Loucy (cell line): ENCODE results near the gene TCF7L2.

Source experiments
- H2AFZ ChIP-seq: fragments of 200-600 bp; sonication (generic); 2 replicates; pipeline ENCODE4 v1.6.0; 2016; ENCODE audit warnings: antibody characterized with exemption, mild to moderate bottlenecking, low read length, moderate library complexity
- H3F3A ChIP-seq: fragments of 200-600 bp; 2 replicates; pipeline ENCODE4 v1.6.0; 2016; ENCODE audit warnings: antibody characterized with exemption, low read depth, mild to moderate bottlenecking
- H3K27me3 ChIP-seq: fragments of 200-600 bp; sonication (generic); 2 replicates; pipeline ENCODE4 v1.6.1; 2014; ENCODE audit warnings: low read length, mild to moderate bottlenecking; ENCODE audit not compliant: insufficient read depth, poor library complexity, severe bottlenecking
- H3K36me3 ChIP-seq: fragments of 200-600 bp; sonication (generic); 2 replicates; pipeline ENCODE4 v1.6.1; 2016; ENCODE audit warnings: low read length; ENCODE audit not compliant: insufficient read depth
- H3K4me1 ChIP-seq: fragments of 200-600 bp; sonication (generic); 2 replicates; pipeline ENCODE4 v1.5.1; 2014; ENCODE audit warnings: low read length, mild to moderate bottlenecking; ENCODE audit not compliant: insufficient read depth, poor library complexity, severe bottlenecking
- H3K4me2 ChIP-seq: fragments of 200-600 bp; sonication (generic); 2 replicates; pipeline ENCODE4 v1.6.0; 2014; ENCODE audit warnings: antibody characterized with exemption, low read length, low read depth, mild to moderate bottlenecking; ENCODE audit not compliant: poor library complexity, severe bottlenecking
- H3K4me3 ChIP-seq: fragments of 200-600 bp; sonication (generic); 2 replicates; pipeline ENCODE4 v1.5.1; 2014; ENCODE audit warnings: low read length, mild to moderate bottlenecking, mixed read lengths; ENCODE audit not compliant: poor library complexity, severe bottlenecking
- H3K79me2 ChIP-seq: fragments of 200-600 bp; sonication (generic); 2 replicates; pipeline ENCODE4 v1.6.1; 2014; ENCODE audit warnings: low read length; ENCODE audit not compliant: insufficient read depth
- H3K9ac ChIP-seq: fragments of 200-600 bp; sonication (generic); 2 replicates; pipeline ENCODE4 v1.6.0; 2014; ENCODE audit warnings: mild to moderate bottlenecking, low read depth, low read length, moderate library complexity; ENCODE audit not compliant: poor library complexity, severe bottlenecking
- H3K9me2 ChIP-seq: fragments of 200-600 bp; sonication (generic); replicated peaks from 2 replicates; pipeline ENCODE4 v1.6.1; 2016; ENCODE audit warnings: low read depth, low read length, mixed read lengths
- H3K9me3 ChIP-seq: fragments of 200-600 bp; sonication (generic); 2 replicates; pipeline ENCODE4 v1.6.1; 2014; ENCODE audit warnings: mild to moderate bottlenecking, antibody characterized with exemption, low read length, low read depth; ENCODE audit not compliant: insufficient read depth
- H4K20me1 ChIP-seq: fragments of 200-600 bp; sonication (generic); 2 replicates; pipeline ENCODE4 v1.6.0; 2014; ENCODE audit warnings: antibody characterized with exemption, low read length, mild to moderate bottlenecking; ENCODE audit not compliant: insufficient read depth, poor library complexity, severe bottlenecking
- EZH2phosphoT487 ChIP-seq: fragments of 200-600 bp; IDR thresholded peaks from 2 replicates; pipeline ENCODE4 v1.6.1; 2018; ENCODE audit warnings: antibody characterized with exemption, mild to moderate bottlenecking, moderate library complexity, borderline replicate concordance
- TF ChIP-seq, protein P1 (sequence below): fragments of 200-600 bp; sonication (generic); conservative IDR thresholded peaks from 2 replicates; pipeline ENCODE4 v1.5.1; 2014; ENCODE audit warnings: mild to moderate bottlenecking, antibody characterized with exemption, low read length

Gene TCF7L2

DNA sequence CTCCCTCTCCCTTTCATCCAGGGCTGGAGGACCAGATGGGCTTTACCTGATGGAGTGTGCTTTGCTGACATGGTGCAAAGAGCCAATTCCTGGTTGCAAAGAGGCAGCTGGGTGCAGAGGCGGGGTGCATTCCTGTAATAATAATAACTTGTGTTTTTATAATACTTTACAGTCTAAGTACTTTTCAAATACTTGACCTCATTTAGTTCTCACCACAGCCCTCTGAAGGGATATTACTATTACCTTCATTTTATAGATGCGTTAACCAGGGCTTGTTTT is 70.4 kb downstream of the TCF7L2 start:
- no peak overlapping the region for H2AFZ ChIP-seq
- no peak overlapping the region for H3K4me2 ChIP-seq
- no peak overlapping the region for H3K9ac ChIP-seq
- no peaks in the 10 kb centered on the region for H3F3A ChIP-seq
- H3K4me1 ChIP-seq, result no peaks in the 10 kb centered on the region
- H3K9me2 ChIP-seq, result no peaks in the 10 kb centered on the region
- no peaks in the 10 kb centered on the region for H3K9me3 ChIP-seq
- no peaks in the 10 kb centered on the region for H3K27me3 ChIP-seq
- H4K20me1 ChIP-seq, result no peaks in the 10 kb centered on the region
- H3K36me3 ChIP-seq, result no peaks in the 10 kb centered on the region
- TF ChIP-seq EZH2phosphoT487, result no peak
- TF ChIP-seq, protein P1, sequence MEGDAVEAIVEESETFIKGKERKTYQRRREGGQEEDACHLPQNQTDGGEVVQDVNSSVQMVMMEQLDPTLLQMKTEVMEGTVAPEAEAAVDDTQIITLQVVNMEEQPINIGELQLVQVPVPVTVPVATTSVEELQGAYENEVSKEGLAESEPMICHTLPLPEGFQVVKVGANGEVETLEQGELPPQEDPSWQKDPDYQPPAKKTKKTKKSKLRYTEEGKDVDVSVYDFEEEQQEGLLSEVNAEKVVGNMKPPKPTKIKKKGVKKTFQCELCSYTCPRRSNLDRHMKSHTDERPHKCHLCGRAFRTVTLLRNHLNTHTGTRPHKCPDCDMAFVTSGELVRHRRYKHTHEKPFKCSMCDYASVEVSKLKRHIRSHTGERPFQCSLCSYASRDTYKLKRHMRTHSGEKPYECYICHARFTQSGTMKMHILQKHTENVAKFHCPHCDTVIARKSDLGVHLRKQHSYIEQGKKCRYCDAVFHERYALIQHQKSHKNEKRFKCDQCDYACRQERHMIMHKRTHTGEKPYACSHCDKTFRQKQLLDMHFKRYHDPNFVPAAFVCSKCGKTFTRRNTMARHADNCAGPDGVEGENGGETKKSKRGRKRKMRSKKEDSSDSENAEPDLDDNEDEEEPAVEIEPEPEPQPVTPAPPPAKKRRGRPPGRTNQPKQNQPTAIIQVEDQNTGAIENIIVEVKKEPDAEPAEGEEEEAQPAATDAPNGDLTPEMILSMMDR, result no peak
- H3K79me2 ChIP-seq, result 0 out of 2 replicates have a peak, but pooled peaks cover 7% of the 10 kb centered on the region
- H3K4me3 ChIP-seq, result no peak overlapping the region

DNA sequence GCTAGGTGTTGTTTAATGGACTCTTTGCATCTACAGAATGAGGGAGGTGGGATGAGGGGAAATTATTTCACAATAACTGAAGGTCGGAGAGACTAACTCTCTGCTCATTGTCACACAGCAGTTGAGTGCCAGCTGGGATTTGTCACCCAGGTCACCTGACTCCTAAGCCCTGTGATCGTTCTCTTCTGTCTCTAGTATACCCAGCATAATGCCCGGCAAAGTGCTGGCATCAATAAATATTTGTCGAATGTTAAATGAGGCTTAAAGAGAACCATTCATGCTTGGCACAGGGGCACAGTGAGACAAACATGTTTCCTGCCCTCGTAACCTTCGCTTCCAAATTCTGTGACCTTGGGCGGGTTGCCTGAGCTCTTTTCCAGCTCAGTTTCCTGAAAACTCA is 70.8 kb downstream of the TCF7L2 start:
- Histone ChIP-seq H3K4me1 (no peaks in the 10 kb centered on the region), H3K36me3 (no peaks in the 10 kb centered on the region), H3K4me3 (no peak overlapping the region), H3K79me2 (0 out of 2 replicates have a peak, but pooled peaks cover 7% of the 10 kb centered on the region), H3F3A (no peaks in the 10 kb centered on the region), H3K9ac (no peak overlapping the region), H4K20me1 (no peaks in the 10 kb centered on the region), H2AFZ (no peak overlapping the region), H3K27me3 (no peaks in the 10 kb centered on the region), H3K4me2 (no peak overlapping the region), H3K9me3 (no peaks in the 10 kb centered on the region), H3K9me2 (no peaks in the 10 kb centered on the region)
- TF ChIP-seq, protein P1, result no peak
- no peak for TF ChIP-seq EZH2phosphoT487

DNA sequence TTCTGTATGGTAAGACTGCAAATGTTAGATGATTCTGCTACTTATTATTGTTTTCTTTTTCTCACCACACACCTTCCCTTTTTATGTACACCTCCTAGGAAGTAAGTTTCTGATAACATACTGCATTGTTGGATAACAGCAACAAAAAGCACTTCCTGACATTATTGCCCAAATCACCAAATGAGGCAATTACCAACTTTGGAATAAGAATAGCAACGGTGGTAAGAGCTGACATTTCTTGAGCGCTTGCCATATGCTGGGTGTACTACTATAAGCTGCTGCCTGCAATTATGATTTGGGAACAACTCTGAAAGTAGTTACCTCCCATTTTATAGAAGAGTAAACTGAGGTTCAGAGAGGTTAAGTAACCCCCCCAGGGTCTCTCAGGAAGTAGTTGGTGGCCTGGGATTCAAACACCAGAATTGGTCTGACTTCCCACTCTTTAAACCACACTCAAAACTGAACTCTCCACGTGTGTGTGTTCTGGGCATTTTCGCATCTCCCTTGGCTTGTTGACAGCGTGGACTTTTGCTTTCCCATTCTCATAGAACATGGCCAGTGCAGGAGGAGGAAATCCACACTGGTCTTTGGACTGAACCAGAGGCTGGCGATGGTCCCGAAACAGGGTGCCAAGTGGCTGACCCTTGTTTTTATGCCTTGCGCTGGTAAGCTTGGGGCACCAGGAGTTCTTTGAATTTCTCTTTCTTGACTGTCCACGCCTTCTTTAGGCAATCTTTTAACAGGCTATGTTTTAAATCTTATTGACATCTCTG is 71.4 kb downstream of the TCF7L2 start:
- Histone ChIP-seq H3K79me2 (0 out of 2 replicates have a peak, but pooled peaks cover 7% of the 10 kb centered on the region), H3K27me3 (no peaks in the 10 kb centered on the region), H3K4me1 (peaks cover 2% of the 10 kb centered on the region), H3K4me3 (no peak overlapping the region), H4K20me1 (peaks cover 2% of the 10 kb centered on the region), H3F3A (no peaks in the 10 kb centered on the region), H2AFZ (no peak overlapping the region), H3K36me3 (no peaks in the 10 kb centered on the region), H3K4me2 (no peak overlapping the region), H3K9me2 (no peaks in the 10 kb centered on the region), H3K9me3 (no peaks in the 10 kb centered on the region), H3K9ac (no peak overlapping the region)
- no peak for TF ChIP-seq EZH2phosphoT487
- TF ChIP-seq, protein P1, result no peak
